HepG2 (cell line): ENCODE data around the gene KIF26B. TPM values are rescaled to one million over a fixed set of nuclear protein-coding genes. Genes with fewer than 3 reads are reported as not detected.

Source experiments
- ATAC-seq: fragments of 200-7000 bp; cut with Tn5 transposase; 3 replicates; pipeline ENCODE4 v1.9.1; 2020; ENCODE audit warnings: mild to moderate bottlenecking, moderate library complexity
- BruUV-seq: library from RNA; stranded (reverse); fragments of 400-500 nt; replicated peaks from 2 replicates; lab custom pipeline; 2021; lab: Mats Ljungman, UMichigan
- CTCF ChIA-PET: fragments of 300-600 bp; formaldehyde crosslinking; extraction: SDS; loops from one replicate; lab custom pipeline; 2021; ENCODE audit warnings: low total read pairs, inconsistent platforms, low intra/inter-chr PET ratio; lab: Yijun Ruan, JAX
- POLR2A ChIA-PET: fragments of 350-600 bp; sonication (Branson Sonifier 250); formaldehyde crosslinking; loops from one replicate; lab custom pipeline; 2020; ENCODE audit warnings: antibody characterized with exemption, inconsistent platforms; lab: Yijun Ruan, JAX
- DNase-seq: peaks from one replicate; pipeline ENCODE4 v3.0.0-alpha.2; 2015; ENCODE audit warnings: low spot score
- FAIRE-seq: peaks from 3 replicates; lab custom pipeline; 2011; peaks lifted over from hg19 to GRCh38; lab: Jason Lieb, UNC
- H2AFZ ChIP-seq: one replicate; pipeline ENCODE4 v1.6.1; 2011; ENCODE audit warnings: low read length, inconsistent platforms
- H3K27ac ChIP-seq: fragments of 300-600 bp; 3 replicates; pipeline ENCODE4 v1.8.0; 2011; ENCODE audit warnings: mixed run types, mild to moderate bottlenecking, mixed read lengths, low read length, inconsistent platforms; ENCODE audit not compliant: insufficient read depth; ENCODE audit errors: extremely low read length
- H3K27me3 ChIP-seq, 2 experiments: fragments of 200-600 bp in 1 of 2; 2 replicates in 1 of 2; 3 replicates in 1 of 2; pipeline versions ENCODE4 v1.6.0 to v1.8.0; 2011; ENCODE audit warnings: low read length in 2 of 2, mild to moderate bottlenecking in 2 of 2, moderate library complexity in 2 of 2, inconsistent platforms in 1 of 2; ENCODE audit not compliant: insufficient read depth in 2 of 2, control insufficient read depth in 1 of 2
- H3K36me3 ChIP-seq, 2 experiments: fragments of 200-600 bp in 1 of 2; replicated peaks in 1 of 2; 2 replicates in 1 of 2; 3 replicates in 1 of 2; pipeline versions ENCODE4 v1.5.1 to v1.8.0; 2011; ENCODE audit warnings: low read length in 2 of 2, inconsistent platforms in 1 of 2; ENCODE audit not compliant: insufficient read depth in 2 of 2, control insufficient read depth in 1 of 2
- H3K4me1 ChIP-seq: 2 replicates; pipeline ENCODE4 v1.5.1; 2012; ENCODE audit warnings: low read length, inconsistent platforms; ENCODE audit not compliant: insufficient read depth
- H3K4me2 ChIP-seq: 2 replicates; pipeline ENCODE4 v1.6.0; 2011; ENCODE audit warnings: low read depth, low read length, inconsistent platforms
- H3K4me3 ChIP-seq, 3 experiments: fragments of 200-600 bp in 1 of 3; sonication (generic), shearing (Covaris generic) in 1 of 3; replicated peaks in 1 of 3; 2 replicates each; pipeline ENCODE4 v1.5.1; 2011 to 2016; ENCODE audit warnings: low read length in 3 of 3, inconsistent platforms in 2 of 3, low read depth in 2 of 3, mild to moderate bottlenecking in 2 of 3, control low read depth in 1 of 3, mixed read lengths in 1 of 3; ENCODE audit not compliant: insufficient read depth in 1 of 3
- H3K79me2 ChIP-seq: one replicate; pipeline ENCODE4 v1.6.1; 2011; ENCODE audit warnings: low read length, inconsistent platforms; ENCODE audit not compliant: insufficient read depth
- H3K9ac ChIP-seq: 2 replicates; pipeline ENCODE4 v1.6.0; 2011; ENCODE audit warnings: mild to moderate bottlenecking, low read depth, low read length, inconsistent platforms; ENCODE audit not compliant: insufficient read depth
- H3K9me3 ChIP-seq: 2 replicates; pipeline ENCODE4 v1.5.1; 2012; ENCODE audit warnings: mild to moderate bottlenecking, low read length
- H4K20me1 ChIP-seq: 2 replicates; pipeline ENCODE4 v1.6.0; 2011; ENCODE audit warnings: inconsistent platforms, mild to moderate bottlenecking, low read length, moderate library complexity; ENCODE audit not compliant: insufficient read depth
- ATF1 ChIP-seq: IDR thresholded peaks from 2 replicates; pipeline ENCODE4 v1.6.1; 2016; ENCODE audit warnings: mild to moderate bottlenecking, control low read depth
- ESRRA ChIP-seq: sonication (generic); formaldehyde crosslinking; IDR thresholded peaks from 2 replicates; pipeline ENCODE4 v1.5.1; 2020; ENCODE audit warnings: mild to moderate bottlenecking, low read depth, missing genetic modification reagents
- RAD21 ChIP-seq: fragments of 450-650 bp; formaldehyde crosslinking; IDR thresholded peaks from 2 replicates; pipeline ENCODE4 v1.5.0; 2020; ENCODE audit warnings: mild to moderate bottlenecking
- RXRB ChIP-seq: IDR thresholded peaks from 2 replicates; pipeline ENCODE4 v1.6.1; 2016; ENCODE audit warnings: borderline replicate concordance, missing genetic modification reagents, missing compliant biosample characterization
- YEATS2 ChIP-seq: sonication (generic); formaldehyde crosslinking; IDR thresholded peaks from 2 replicates; pipeline ENCODE4 v1.4.0; 2020; ENCODE audit warnings: missing genetic modification reagents, borderline replicate concordance
- ZFP36L2 ChIP-seq: sonication (generic); formaldehyde crosslinking; IDR thresholded peaks from 2 replicates; pipeline ENCODE4 v1.4.0; 2020; ENCODE audit warnings: missing genetic modification reagents
- ZNF205 ChIP-seq: IDR thresholded peaks from 2 replicates; pipeline ENCODE4 v1.6.1; 2018; ENCODE audit warnings: missing biosample characterization, missing genetic modification reagents
- ZNF235 ChIP-seq: sonication (generic); formaldehyde crosslinking; IDR thresholded peaks from 2 replicates; pipeline ENCODE4 v1.8.1; 2023; ENCODE audit warnings: mild to moderate bottlenecking, missing genetic modification reagents, borderline replicate concordance
- ZNF570 ChIP-seq: sonication (generic); formaldehyde crosslinking; IDR thresholded peaks from 2 replicates; pipeline ENCODE4 v1.4.0; 2020; ENCODE audit warnings: mild to moderate bottlenecking, missing genetic modification reagents, borderline replicate concordance
- ZNF619 ChIP-seq: sonication (generic); formaldehyde crosslinking; IDR thresholded peaks from 2 replicates; pipeline ENCODE4 v1.4.0; 2020; ENCODE audit warnings: mild to moderate bottlenecking, missing genetic modification reagents
- ZNF816 ChIP-seq: sonication (generic); formaldehyde crosslinking; IDR thresholded peaks from 2 replicates; pipeline ENCODE4 v1.8.0; 2022; ENCODE audit warnings: missing genetic modification reagents, mild to moderate bottlenecking, borderline replicate concordance
- WGBS: methylation state at CpG from one replicate; pipeline ENCODE4 v1.1.6; 2017; ENCODE audit warnings: low lambda C conversion rate; 5-methylcytosine and 5-hydroxymethylcytosine counted together
- in situ Hi-C: cut with HindIII; loops from 2 replicates; pipeline ENCODE4 v1.10.0; 2017; ENCODE audit warnings: low pct_unique_long_range_greater_than_20kb; ENCODE audit not compliant: extremely low pct_ligation_motif_present
- intact Hi-C: fragments of 100-400 bp; cut with micrococcal nuclease; formaldehyde crosslinking; loops from one replicate; pipeline ENCODE4 v1.10.0; 2022; ENCODE audit not compliant: unreplicated experiment
- polyA plus RNA-seq, 8 experiments: library from polyadenylated mRNA; depleted of rRNA in 3 of 8; stranded (reverse) in 7 of 8; unstranded in 1 of 8; fragments of >200 nt; fragmentation: Illumina TruSeq in 4 of 8; extraction: Trizol in 4 of 8; gene quantifications; 2 replicates each; pipeline versions ENCODE4 v1.2.1 to v1.2.3, GENCODE V29; 2011 to 2016; ENCODE audit warnings: low read depth in 4 of 8, missing spikeins in 1 of 8, mixed read lengths in 1 of 8; ENCODE audit not compliant: insufficient read depth in 1 of 8
- total RNA-seq, 5 experiments: library from RNA; depleted of rRNA; stranded (reverse); fragments of >200 nt; fragmentation: Illumina TruSeq; extraction: Trizol; gene quantifications; 2 replicates each; pipeline ENCODE4 v1.2.3, GENCODE V29; 2016; ENCODE audit warnings: low read depth in 1 of 5
- TF ChIP-seq, protein P1 (sequence below): sonication (generic); formaldehyde crosslinking; IDR thresholded peaks from 2 replicates; pipeline ENCODE4 v1.5.1; 2020; ENCODE audit warnings: mild to moderate bottlenecking, missing genetic modification reagents, moderate library complexity
- TF ChIP-seq, protein P2 (sequence below): sonication (generic); formaldehyde crosslinking; IDR thresholded peaks from 2 replicates; pipeline ENCODE4 v1.8.0; 2022; ENCODE audit warnings: low read depth, missing genetic modification reagents

The KIF26B gene
- total and polyA plus RNA-seq, 2 of the 13 experiments (the other 11 are each of a cell fraction or from before 2014, with no cell fraction given), result 0.08 to 0.09 TPM

- Histone ChIP-seq H3K9ac (no peak overlapping the region), H3K27ac (no peak overlapping the region), H2AFZ (no peak overlapping the region), H3K27me3 (no peaks in the 10 kb centered on the region; a peak in 1 of 5 replicates), H4K20me1 (no peaks in the 10 kb centered on the region), H3K4me1 (peaks cover 15% of the 10 kb centered on the region), H3K36me3 (no peaks in the 10 kb centered on the region), H3K79me2 (no peaks in the 10 kb centered on the region), H3K4me2 (no peak overlapping the region; the same call in 1 of the 2 replicates)
- no peak for ATAC-seq
- WGBS, result 50% methylated on average over 13 of the region's 13 CpGs
- no TSS peak for BruUV-seq
- POLR2A ChIA-PET, result no interaction called here
- CTCF ChIA-PET, result no interaction called here
- in situ Hi-C loops, result no loop called here
- intact Hi-C loops, result no loop called here
- no peak for TF ChIP-seq ESRRA
- TF ChIP-seq RXRB, result no peak
- TF ChIP-seq ZNF816, result no peak
- TF ChIP-seq, all 625 proteins: peak for 0
- DNase-seq, result no peak
- no peak overlapping the region for H3K4me3 ChIP-seq
- no peak for FAIRE-seq
- no peaks in the 10 kb centered on the region for H3K9me3 ChIP-seq
Observed at GRCh38 chr1:245383396-245384330, 228.9 kb downstream of the KIF26B start.

- DNase-seq (no peak), ATAC-seq (no peak), FAIRE-seq (no peak)
- H3K4me1 ChIP-seq, result peaks cover 27% of the 10 kb centered on the region
- no peak overlapping the region for H3K9ac ChIP-seq
- POLR2A ChIA-PET, result no interaction called here
- WGBS, result 80% methylated on average over 11 of the region's 11 CpGs
- H4K20me1 ChIP-seq, result no peaks in the 10 kb centered on the region
- no peaks in the 10 kb centered on the region for H3K27me3 ChIP-seq
- no peaks in the 10 kb centered on the region for H3K36me3 ChIP-seq
- CTCF ChIA-PET, result no interaction called here
- no peak overlapping the region for H3K27ac ChIP-seq
- BruUV-seq, result no TSS peak
- no peak overlapping the region for H2AFZ ChIP-seq
- H3K79me2 ChIP-seq, result no peaks in the 10 kb centered on the region
- H3K9me3 ChIP-seq, result no peaks in the 10 kb centered on the region
- intact Hi-C loops (no loop called here), in situ Hi-C loops (no loop called here)
- no peak overlapping the region for H3K4me3 ChIP-seq
- no peak overlapping the region for H3K4me2 ChIP-seq
- TF ChIP-seq, protein P1, sequence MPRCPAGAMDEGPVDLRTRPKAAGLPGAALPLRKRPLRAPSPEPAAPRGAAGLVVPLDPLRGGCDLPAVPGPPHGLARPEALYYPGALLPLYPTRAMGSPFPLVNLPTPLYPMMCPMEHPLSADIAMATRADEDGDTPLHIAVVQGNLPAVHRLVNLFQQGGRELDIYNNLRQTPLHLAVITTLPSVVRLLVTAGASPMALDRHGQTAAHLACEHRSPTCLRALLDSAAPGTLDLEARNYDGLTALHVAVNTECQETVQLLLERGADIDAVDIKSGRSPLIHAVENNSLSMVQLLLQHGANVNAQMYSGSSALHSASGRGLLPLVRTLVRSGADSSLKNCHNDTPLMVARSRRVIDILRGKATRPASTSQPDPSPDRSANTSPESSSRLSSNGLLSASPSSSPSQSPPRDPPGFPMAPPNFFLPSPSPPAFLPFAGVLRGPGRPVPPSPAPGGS (CRISPR knock-in tag), result no peak
- no peak for TF ChIP-seq YEATS2
- no peak for TF ChIP-seq ZNF570
- no peak for TF ChIP-seq ZNF235 (CRISPR knock-in tag)
- no peak for TF ChIP-seq RAD21
- TF ChIP-seq ATF1 (CRISPR knock-in tag), result no peak
- no peak for TF ChIP-seq ZNF619
- TF ChIP-seq ZFP36L2 (CRISPR knock-in tag), result no peak
- TF ChIP-seq ZNF205, result no peak
- TF ChIP-seq, protein P2, sequence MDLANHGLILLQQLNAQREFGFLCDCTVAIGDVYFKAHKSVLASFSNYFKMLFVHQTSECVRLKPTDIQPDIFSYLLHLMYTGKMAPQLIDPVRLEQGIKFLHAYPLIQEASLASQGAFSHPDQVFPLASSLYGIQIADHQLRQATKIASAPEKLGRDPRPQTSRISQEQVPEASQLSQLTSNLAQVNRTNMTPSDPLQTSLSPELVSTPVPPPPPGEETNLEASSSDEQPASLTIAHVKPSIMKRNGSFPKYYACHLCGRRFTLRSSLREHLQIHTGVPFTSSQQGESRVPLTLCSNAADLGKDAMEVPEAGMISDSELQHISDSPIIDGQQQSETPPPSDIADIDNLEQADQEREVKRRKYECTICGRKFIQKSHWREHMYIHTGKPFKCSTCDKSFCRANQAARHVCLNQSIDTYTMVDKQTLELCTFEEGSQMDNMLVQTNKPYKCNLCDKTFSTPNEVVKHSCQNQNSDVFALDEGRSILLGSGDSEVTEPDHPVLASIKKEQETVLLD (CRISPR knock-in tag), result no peak
Observed at GRCh38 chr1:245386297-245386971, 231.6 kb downstream of the KIF26B start.
